Natural killer cell (primary cell): Measurements from ENCODE around the gene DNAAF5. TPM values are rescaled to one million over a fixed set of nuclear protein-coding genes. Genes with fewer than 3 reads are reported as not detected.

Experiments
- ATAC-seq, 3 donors: fragments of 150-1000 bp in 2 of 3; fragments of 200-7000 bp in 1 of 3; cut with Tn5 transposase; 1 replicate in 1 of 3; 2 replicates in 2 of 3; pipeline ENCODE4 v1.10.0; 2021; ENCODE audit warnings: mild to moderate bottlenecking in 2 of 3, moderate library complexity in 2 of 3
- DNase-seq, 2 donors: peaks; one replicate each; pipeline versions ENCODE4 v3.0.0 to v3.0.0-alpha.2; 2013 to 2021; ENCODE audit warnings: mixed read lengths in 1 of 2
- H3K27ac ChIP-seq: one replicate; pipeline ENCODE4 v1.5.1; 2013; ENCODE audit warnings: mild to moderate bottlenecking, low read length
- H3K27me3 ChIP-seq: one replicate; pipeline ENCODE4 v1.6.1; 2013; ENCODE audit warnings: low read length; ENCODE audit not compliant: control insufficient read depth, insufficient read depth
- H3K36me3 ChIP-seq: one replicate; pipeline ENCODE4 v1.6.1; 2013; ENCODE audit warnings: low read length; ENCODE audit not compliant: control insufficient read depth, insufficient read depth
- H3K4me1 ChIP-seq: one replicate; pipeline ENCODE4 v1.6.1; 2013; ENCODE audit warnings: low read length; ENCODE audit not compliant: control insufficient read depth, insufficient read depth
- H3K4me3 ChIP-seq: one replicate; pipeline ENCODE4 v1.5.1; 2013; ENCODE audit warnings: low read length
- H3K9me3 ChIP-seq: one replicate; pipeline ENCODE4 v1.6.1; 2013; ENCODE audit warnings: low read length; ENCODE audit not compliant: control insufficient read depth, insufficient read depth
- H3K27ac Mint-ChIP-seq, 2 donors: one replicate each; pipeline ENCODE4 v1.8.0; 2022; ENCODE audit warnings: mild to moderate bottlenecking in 2 of 2, mixed read lengths in 2 of 2, moderate library complexity in 1 of 2
- H3K27me3 Mint-ChIP-seq, 2 donors: one replicate each; pipeline ENCODE4 v1.8.0; 2022; ENCODE audit warnings: low read depth in 2 of 2, mixed read lengths in 2 of 2
- H3K36me3 Mint-ChIP-seq: one replicate; pipeline ENCODE4 v1.8.0; 2022; ENCODE audit warnings: mixed read lengths
- H3K4me1 Mint-ChIP-seq, 2 donors: one replicate each; pipeline ENCODE4 v1.8.0; 2022; ENCODE audit warnings: mixed read lengths in 2 of 2
- H3K4me3 Mint-ChIP-seq: one replicate; pipeline ENCODE4 v1.8.0; 2022; ENCODE audit warnings: mild to moderate bottlenecking, moderate library complexity, mixed read lengths
- H3K9me3 Mint-ChIP-seq, 2 donors: one replicate each; pipeline ENCODE4 v1.8.0; 2022; ENCODE audit warnings: mixed read lengths in 2 of 2
- CTCF ChIP-seq: fragments of 200-600 bp; IDR thresholded peaks from one replicate; pipeline ENCODE4 v1.8.0; 2022; ENCODE audit warnings: antibody characterized with exemption
- WGBS: methylation state at CpG from one replicate; pipeline ENCODE4 v1.1.7; 2013; ENCODE audit warnings: missing lambda C conversion rate; ENCODE audit not compliant: insufficient coverage; 5-methylcytosine and 5-hydroxymethylcytosine counted together
- intact Hi-C: fragments of 100-400 bp; cut with micrococcal nuclease; formaldehyde crosslinking; loops from one replicate; pipeline ENCODE4 v1.14.2; 2022
- total RNA-seq, 4 donors: library from RNA; stranded (reverse); fragments of 120-200 nt in 1 of 4; gene quantifications; one replicate each; pipeline versions ENCODE4 v1.2.3 to v1.2.4, GENCODE V29; 2013 to 2022

The DNAAF5 gene
- total RNA-seq, 3 donors from 2014 or later (not counting 1 experiment from before 2014, with no cell fraction given) = 6.7 to 10.3 (median 10.3) TPM

GRCh38 chr7:828793-829561, 102.5 kb downstream of the DNAAF5 start:
- Mint-ChIP-seq H3K4me3 (no peak overlapping the region), H3K27ac (no peak overlapping the region), H3K9me3 (no peaks in the 10 kb centered on the region), H3K36me3 (no peaks in the 10 kb centered on the region), H3K4me1 (peaks cover 30 to 33% of the 10 kb centered on the region in 2 donors), H3K27me3 (no peaks in the 10 kb centered on the region)
- H3K4me1 ChIP-seq = peaks cover 30% of the 10 kb centered on the region
- no peak overlapping the region for H3K4me3 ChIP-seq
- no peaks in the 10 kb centered on the region for H3K27me3 ChIP-seq
- no peak overlapping the region for H3K27ac ChIP-seq
- H3K9me3 ChIP-seq = no peaks in the 10 kb centered on the region
- no peak for ATAC-seq
- intact Hi-C loops = no loop called here
- no peaks in the 10 kb centered on the region for H3K36me3 ChIP-seq
- no peak for TF ChIP-seq CTCF
- WGBS = 96% methylated on average over 14 of the region's 14 CpGs
- DNase-seq = no peak

GRCh38 chr7:830069-830468, 103.6 kb downstream of the DNAAF5 start:
- H3K9me3 ChIP-seq = no peaks in the 10 kb centered on the region
- Mint-ChIP-seq H3K27ac (peak overlapping the region in 1 of 2 donors; percentile 69), H3K9me3 (no peaks in the 10 kb centered on the region), H3K4me3 (no peak overlapping the region), H3K27me3 (no peaks in the 10 kb centered on the region), H3K36me3 (no peaks in the 10 kb centered on the region), H3K4me1 (peaks cover 30 to 33% of the 10 kb centered on the region in 2 donors)
- peaks cover 30% of the 10 kb centered on the region for H3K4me1 ChIP-seq
- no peak for TF ChIP-seq CTCF
- ATAC-seq (no peak), DNase-seq (no peak)
- H3K27me3 ChIP-seq = no peaks in the 10 kb centered on the region
- intact Hi-C loops = no loop called here
- no peak overlapping the region for H3K27ac ChIP-seq
- 84% methylated on average over 11 of the region's 12 CpGs for WGBS
- no peak overlapping the region for H3K4me3 ChIP-seq
- H3K36me3 ChIP-seq = no peaks in the 10 kb centered on the region

GRCh38 chr7:831596-832166, 105.2 kb downstream of the DNAAF5 start:
- peaks cover 35 to 42% of the 10 kb centered on the region in 2 donors for H3K4me1 Mint-ChIP-seq

More at GRCh38 chr7:831596-832166, 105.2 kb downstream of the DNAAF5 start:
- Histone ChIP-seq H3K36me3 (no peaks in the 10 kb centered on the region), H3K27me3 (no peaks in the 10 kb centered on the region), H3K4me3 (no peak overlapping the region), H3K9me3 (no peaks in the 10 kb centered on the region), H3K27ac (peak overlapping the region; percentile 72), H3K4me1 (peaks cover 30% of the 10 kb centered on the region)
- 29% methylated on average over 5 of the region's 7 CpGs for WGBS
- H3K4me3 Mint-ChIP-seq = peak overlapping the region; percentile 76
- intact Hi-C loops = no loop called here
- ATAC-seq = peak in 2 of 3 donors; percentile 33 to 53
- no peaks in the 10 kb centered on the region for H3K9me3 Mint-ChIP-seq
- no peaks in the 10 kb centered on the region for H3K36me3 Mint-ChIP-seq
- DNase-seq = peak in 1 of 2 donors; percentile 57
- H3K27me3 Mint-ChIP-seq = no peaks in the 10 kb centered on the region
- H3K27ac Mint-ChIP-seq = peak overlapping the region; percentile 69 to 77
- no peak for TF ChIP-seq CTCF
